Jurkat, Clone E6-1 (cell line): ENCODE data around the gene BOLA3. TPM values are rescaled to one million over a fixed set of nuclear protein-coding genes. Genes with fewer than 3 reads are reported as not detected.
"Not testable (repeated sequence)": the region's sequence is repeated elsewhere in the genome, so short reads cannot be mapped to it uniquely, and the experiment has no call there.

Source experiments
- DNase-seq: peaks from one replicate; pipeline ENCODE4 v3.0.0-alpha.2; 2011; ENCODE audit warnings: low read depth, low spot score
- H3K4me3 ChIP-seq: 2 replicates; pipeline ENCODE4 v1.5.1; 2011; ENCODE audit warnings: mild to moderate bottlenecking, low read length, control low read depth, moderate library complexity
- polyA plus RNA-seq: library from polyadenylated mRNA; unstranded; fragments of >200 nt; gene quantifications from one replicate; pipeline ENCODE4 v1.2.1, GENCODE V29; 2012; ENCODE audit warnings: missing spikeins; ENCODE audit not compliant: insufficient read length, insufficient read depth

Gene BOLA3
- 94.3 TPM for polyA plus RNA-seq

- H3K4me3 ChIP-seq, result peak within 1 kb of the TSS; percentile 92
- peak; percentile 46 for DNase-seq
Measured at GRCh38 chr2:74147727-74148456, at the start of gene BOLA3. Gene BOLA3, minus strand, starts transcription at chr2:74147912. Its CDS starts 38 bp downstream, at chr2:74147874.

- peak; percentile 31 for DNase-seq
Measured at GRCh38 chr2:74197049-74197448, 49.3 kb upstream of the BOLA3 start.

GRCh38 chr2:74194799-74195198 is 47.1 kb upstream of the BOLA3 start:
- H3K4me3 ChIP-seq, result no peak overlapping the region
- no peak for DNase-seq

More at GRCh38 chr2:74197049-74197448, 49.3 kb upstream of the BOLA3 start:
- H3K4me3 ChIP-seq, result no peak overlapping the region

GRCh38 chr2:74191596-74192380 is 44.1 kb upstream of the BOLA3 start:
- no peak overlapping the region for H3K4me3 ChIP-seq
- DNase-seq, result peak; percentile 55

- no peak overlapping the region for H3K4me3 ChIP-seq
- DNase-seq, result no peak
Measured at GRCh38 chr2:74188696-74189095, 41.0 kb upstream of the BOLA3 start.

GRCh38 chr2:74188018-74188601 is 40.4 kb upstream of the BOLA3 start:
- H3K4me3 ChIP-seq, result no peak overlapping the region
- DNase-seq, result no peak

- DNase-seq, H3K4me3 ChIP-seq: not testable (repeated sequence)
Measured at GRCh38 chr2:74186706-74187105, 39.0 kb upstream of the BOLA3 start.

- no peak overlapping the region for H3K4me3 ChIP-seq
- peak; percentile 65 for DNase-seq
Measured at GRCh38 chr2:74186038-74186437, 38.3 kb upstream of the BOLA3 start.

GRCh38 chr2:74183878-74184277 is 36.2 kb upstream of the BOLA3 start:
- DNase-seq, result no peak
- H3K4me3 ChIP-seq, result no peak overlapping the region

- no peak for DNase-seq
- no peak overlapping the region for H3K4me3 ChIP-seq
Measured at GRCh38 chr2:74181739-74182138, 34.0 kb upstream of the BOLA3 start.

GRCh38 chr2:74179063-74179865 is 31.6 kb upstream of the BOLA3 start:
- no peak for DNase-seq
- peak overlapping the region; percentile 86 for H3K4me3 ChIP-seq

GRCh38 chr2:74178211-74179062 is 30.7 kb upstream of the BOLA3 start, which contains the start of gene MOB1A:
Gene MOB1A, minus strand, starts transcription at chr2:74178879. Its CDS starts 205 bp downstream, at chr2:74178674.
- peak within 1 kb of the TSS; percentile 86 for H3K4me3 ChIP-seq
- DNase-seq, result peak; percentile 97

GRCh38 chr2:74177696-74178095 is 30.0 kb upstream of the BOLA3 start:
- DNase-seq, result no peak
- peak overlapping the region; percentile 86 for H3K4me3 ChIP-seq

GRCh38 chr2:74174909-74175308 is 27.2 kb upstream of the BOLA3 start:
- no peak for DNase-seq
- no peak overlapping the region for H3K4me3 ChIP-seq

- DNase-seq, result no peak
- no peak overlapping the region for H3K4me3 ChIP-seq
Measured at GRCh38 chr2:74168739-74169138, 21.0 kb upstream of the BOLA3 start.

- H3K4me3 ChIP-seq, result no peak overlapping the region
- no peak for DNase-seq
Measured at GRCh38 chr2:74164761-74165160, 17.0 kb upstream of the BOLA3 start.

GRCh38 chr2:74162951-74163350 is 15.2 kb upstream of the BOLA3 start:
- no peak for DNase-seq
- H3K4me3 ChIP-seq, result no peak overlapping the region

- DNase-seq, result no peak
Measured at GRCh38 chr2:74155830-74156229, 8.1 kb upstream of the BOLA3 start.

More at GRCh38 chr2:74155830-74156229, 8.1 kb upstream of the BOLA3 start:
- H3K4me3 ChIP-seq, result no peak overlapping the region
